ENCODE results near the gene DUSP3.

DNA sequence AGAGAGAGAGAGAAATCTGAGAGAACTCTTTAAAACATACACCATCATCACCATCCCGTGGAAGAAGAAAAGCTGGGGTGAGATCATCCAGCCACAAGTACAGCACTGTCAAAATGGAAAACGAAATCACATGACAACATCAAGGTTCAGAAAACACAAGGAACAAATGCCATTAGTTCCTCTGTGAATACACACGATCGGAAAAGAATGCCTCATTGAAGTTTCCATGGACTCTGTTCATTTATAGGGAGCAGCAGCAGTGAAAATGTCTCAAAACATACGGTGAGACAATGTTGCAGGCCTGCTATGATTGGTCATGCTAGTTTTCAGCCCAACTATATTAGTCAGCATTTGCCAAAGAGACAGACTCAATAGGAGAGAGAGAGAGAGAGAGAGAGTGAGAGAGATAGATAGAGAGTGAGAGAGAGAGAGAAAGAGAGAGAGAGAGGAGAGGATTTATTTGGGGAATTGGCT, 5.9 kb upstream of the DUSP3 start:
- TF ChIP-seq EZH2 (IDR thresholded peaks at IDR 0.05; ENCODE audit: low read depth) (no peak), CTCF (conservative IDR thresholded peaks at IDR 0.05) (no peak)

Data from PC-9 (cell line).